IPS-15b (cell line): Measurements from ENCODE around the gene KCNQ1.

Experiments used
- H3K27me3 ChIP-seq: one replicate; pipeline ENCODE4 v1.6.1; 2013; ENCODE audit warnings: low read length; ENCODE audit not compliant: control insufficient read depth, insufficient read depth
- H3K36me3 ChIP-seq: one replicate; pipeline ENCODE4 v1.6.1; 2013; ENCODE audit warnings: low read length; ENCODE audit not compliant: control insufficient read depth, insufficient read depth
- H3K4me1 ChIP-seq: one replicate; pipeline ENCODE4 v1.6.1; 2013; ENCODE audit warnings: mild to moderate bottlenecking, low read length; ENCODE audit not compliant: control insufficient read depth, insufficient read depth
- H3K4me3 ChIP-seq: one replicate; pipeline ENCODE4 v1.5.1; 2013; ENCODE audit warnings: low read depth, low read length
- H3K9ac ChIP-seq: one replicate; pipeline ENCODE4 v1.6.1; 2013; ENCODE audit warnings: low read depth, mild to moderate bottlenecking, low read length
- H3K9me3 ChIP-seq: one replicate; pipeline ENCODE4 v1.6.1; 2013; ENCODE audit warnings: mild to moderate bottlenecking, low read length; ENCODE audit not compliant: control insufficient read depth, insufficient read depth

KCNQ1 gene

GRCh38 chr11:2576111-2576510 lies 131.3 kb downstream of the KCNQ1 start:
- Histone ChIP-seq H3K9me3 (no peaks in the 10 kb centered on the region), H3K36me3 (no peaks in the 10 kb centered on the region), H3K4me1 (peaks cover 2% of the 10 kb centered on the region), H3K27me3 (no peaks in the 10 kb centered on the region), H3K4me3 (no peak overlapping the region), H3K9ac (no peak overlapping the region)

- Histone ChIP-seq H3K27me3 (no peaks in the 10 kb centered on the region), H3K9ac (no peak overlapping the region), H3K36me3 (no peaks in the 10 kb centered on the region), H3K9me3 (no peaks in the 10 kb centered on the region), H3K4me1 (peaks cover 2% of the 10 kb centered on the region), H3K4me3 (no peak overlapping the region)
These were observed 131.7 kb downstream of the KCNQ1 start for GRCh38 chr11:2576549-2576948.

- no peak overlapping the region for H3K4me3 ChIP-seq
- no peaks in the 10 kb centered on the region for H3K27me3 ChIP-seq
- no peaks in the 10 kb centered on the region for H3K36me3 ChIP-seq
- H3K4me1 ChIP-seq: peaks cover 2% of the 10 kb centered on the region
- H3K9ac ChIP-seq: no peak overlapping the region
- no peaks in the 10 kb centered on the region for H3K9me3 ChIP-seq
These were observed 132.5 kb downstream of the KCNQ1 start for GRCh38 chr11:2577031-2577990.

GRCh38 chr11:2577991-2578928 lies 133.5 kb downstream of the KCNQ1 start:
- Histone ChIP-seq H3K27me3 (no peaks in the 10 kb centered on the region), H3K9ac (no peak overlapping the region), H3K36me3 (no peaks in the 10 kb centered on the region), H3K9me3 (no peaks in the 10 kb centered on the region), H3K4me1 (peaks cover 2% of the 10 kb centered on the region), H3K4me3 (no peak overlapping the region)

GRCh38 chr11:2578929-2579270 lies 134.1 kb downstream of the KCNQ1 start:
- Histone ChIP-seq H3K9ac (no peak overlapping the region), H3K4me1 (peaks cover 2% of the 10 kb centered on the region), H3K9me3 (no peaks in the 10 kb centered on the region), H3K4me3 (no peak overlapping the region), H3K27me3 (no peaks in the 10 kb centered on the region), H3K36me3 (no peaks in the 10 kb centered on the region)

GRCh38 chr11:2579315-2580060 lies 134.7 kb downstream of the KCNQ1 start:
- H3K4me1 ChIP-seq: peaks cover 2% of the 10 kb centered on the region
- no peaks in the 10 kb centered on the region for H3K9me3 ChIP-seq
- no peak overlapping the region for H3K9ac ChIP-seq
- no peaks in the 10 kb centered on the region for H3K36me3 ChIP-seq
- H3K4me3 ChIP-seq: no peak overlapping the region
- no peaks in the 10 kb centered on the region for H3K27me3 ChIP-seq

- H3K4me1 ChIP-seq: peaks cover 2% of the 10 kb centered on the region
- H3K9ac ChIP-seq: no peak overlapping the region
- H3K27me3 ChIP-seq: peaks cover under 1% of the 10 kb centered on the region
- H3K9me3 ChIP-seq: no peaks in the 10 kb centered on the region
- H3K4me3 ChIP-seq: no peak overlapping the region
- H3K36me3 ChIP-seq: no peaks in the 10 kb centered on the region
These were observed 135.2 kb downstream of the KCNQ1 start for GRCh38 chr11:2580061-2580421.

- no peak overlapping the region for H3K4me3 ChIP-seq
- H3K36me3 ChIP-seq: no peaks in the 10 kb centered on the region
- no peaks in the 10 kb centered on the region for H3K9me3 ChIP-seq
- peaks cover 5% of the 10 kb centered on the region for H3K27me3 ChIP-seq
- peaks cover 2% of the 10 kb centered on the region for H3K4me1 ChIP-seq
- no peak overlapping the region for H3K9ac ChIP-seq
These were observed 135.8 kb downstream of the KCNQ1 start for GRCh38 chr11:2580571-2581001.

GRCh38 chr11:2581151-2581930 lies 136.5 kb downstream of the KCNQ1 start:
- H3K9me3 ChIP-seq: no peaks in the 10 kb centered on the region
- H3K9ac ChIP-seq: no peak overlapping the region
- peaks cover 2% of the 10 kb centered on the region for H3K4me1 ChIP-seq
- no peak overlapping the region for H3K4me3 ChIP-seq
- peaks cover 8% of the 10 kb centered on the region for H3K27me3 ChIP-seq
- H3K36me3 ChIP-seq: no peaks in the 10 kb centered on the region

GRCh38 chr11:2581931-2582350 lies 137.1 kb downstream of the KCNQ1 start:
- H3K4me3 ChIP-seq: no peak overlapping the region
- H3K9ac ChIP-seq: no peak overlapping the region
- H3K4me1 ChIP-seq: peaks cover 2% of the 10 kb centered on the region
- H3K36me3 ChIP-seq: no peaks in the 10 kb centered on the region
- no peaks in the 10 kb centered on the region for H3K9me3 ChIP-seq
- peaks cover 8% of the 10 kb centered on the region for H3K27me3 ChIP-seq
